GM12874 (cell line): ENCODE measurements around the gene BAG5.

Source experiments
- TF ChIP-seq, protein P1 (sequence below): IDR thresholded peaks from 2 replicates; pipeline ENCODE4 v1.5.1; 2011; ENCODE audit warnings: low read depth, mild to moderate bottlenecking, control low read depth, low read length, moderate library complexity; ENCODE audit not compliant: insufficient read depth

The BAG5 gene

GRCh38 chr14:103543140-103543539 lies 19.3 kb downstream of the BAG5 start:
- TF ChIP-seq, protein P1, sequence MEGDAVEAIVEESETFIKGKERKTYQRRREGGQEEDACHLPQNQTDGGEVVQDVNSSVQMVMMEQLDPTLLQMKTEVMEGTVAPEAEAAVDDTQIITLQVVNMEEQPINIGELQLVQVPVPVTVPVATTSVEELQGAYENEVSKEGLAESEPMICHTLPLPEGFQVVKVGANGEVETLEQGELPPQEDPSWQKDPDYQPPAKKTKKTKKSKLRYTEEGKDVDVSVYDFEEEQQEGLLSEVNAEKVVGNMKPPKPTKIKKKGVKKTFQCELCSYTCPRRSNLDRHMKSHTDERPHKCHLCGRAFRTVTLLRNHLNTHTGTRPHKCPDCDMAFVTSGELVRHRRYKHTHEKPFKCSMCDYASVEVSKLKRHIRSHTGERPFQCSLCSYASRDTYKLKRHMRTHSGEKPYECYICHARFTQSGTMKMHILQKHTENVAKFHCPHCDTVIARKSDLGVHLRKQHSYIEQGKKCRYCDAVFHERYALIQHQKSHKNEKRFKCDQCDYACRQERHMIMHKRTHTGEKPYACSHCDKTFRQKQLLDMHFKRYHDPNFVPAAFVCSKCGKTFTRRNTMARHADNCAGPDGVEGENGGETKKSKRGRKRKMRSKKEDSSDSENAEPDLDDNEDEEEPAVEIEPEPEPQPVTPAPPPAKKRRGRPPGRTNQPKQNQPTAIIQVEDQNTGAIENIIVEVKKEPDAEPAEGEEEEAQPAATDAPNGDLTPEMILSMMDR: no peak

- TF ChIP-seq, protein P1: no peak
Observed at GRCh38 chr14:103542605-103543088, 19.8 kb downstream of the BAG5 start.

GRCh38 chr14:103541709-103542604 lies 20.5 kb downstream of the BAG5 start:
- TF ChIP-seq, protein P1: no peak

DNA sequence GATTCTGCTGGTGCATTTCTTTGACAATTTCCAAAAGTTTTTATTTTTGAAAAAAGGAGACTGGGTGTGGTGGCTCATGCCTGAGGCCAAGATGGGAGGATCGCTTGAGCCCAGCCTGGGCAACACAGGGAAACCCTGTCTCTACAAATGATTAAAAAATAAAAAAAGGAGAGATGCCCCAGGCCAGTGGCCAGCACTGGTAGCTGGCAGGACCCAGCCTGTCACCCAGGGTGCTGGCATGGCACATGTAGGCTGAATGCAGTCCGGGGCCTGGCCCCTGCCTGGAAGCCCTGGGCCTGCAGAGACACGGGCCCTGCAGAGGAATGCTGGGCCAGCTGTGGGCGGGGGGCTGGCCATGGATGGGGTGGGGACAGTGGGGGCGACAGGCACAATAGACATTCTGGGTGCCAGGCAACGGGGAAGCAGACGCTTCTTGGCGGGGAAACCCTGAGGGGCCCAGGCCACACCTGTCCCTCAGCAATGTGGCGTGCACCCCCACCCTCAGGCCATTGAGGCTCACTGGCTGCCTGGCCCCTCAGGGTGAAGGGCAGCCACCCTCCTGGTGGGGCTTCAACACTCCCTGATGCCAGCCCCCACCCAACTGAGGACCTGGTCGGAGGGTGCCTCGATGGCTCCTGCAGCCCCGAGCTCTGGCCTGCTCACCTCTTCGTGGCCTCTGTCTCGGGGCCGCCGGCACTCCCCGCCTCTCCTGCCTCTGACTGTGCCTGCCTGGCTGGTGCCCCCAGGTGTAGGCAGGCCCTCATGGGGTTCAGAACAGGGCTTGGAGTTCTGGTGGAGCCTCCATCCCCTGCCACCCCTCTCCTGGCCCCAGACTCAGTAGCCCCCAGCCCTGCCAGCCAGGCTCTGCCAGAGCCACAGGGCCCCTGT lies 21.4 kb downstream of the BAG5 start:
- TF ChIP-seq, protein P1: no peak

GRCh38 chr14:103539056-103539825 lies 23.2 kb downstream of the BAG5 start:
- TF ChIP-seq, protein P1: no peak

DNA sequence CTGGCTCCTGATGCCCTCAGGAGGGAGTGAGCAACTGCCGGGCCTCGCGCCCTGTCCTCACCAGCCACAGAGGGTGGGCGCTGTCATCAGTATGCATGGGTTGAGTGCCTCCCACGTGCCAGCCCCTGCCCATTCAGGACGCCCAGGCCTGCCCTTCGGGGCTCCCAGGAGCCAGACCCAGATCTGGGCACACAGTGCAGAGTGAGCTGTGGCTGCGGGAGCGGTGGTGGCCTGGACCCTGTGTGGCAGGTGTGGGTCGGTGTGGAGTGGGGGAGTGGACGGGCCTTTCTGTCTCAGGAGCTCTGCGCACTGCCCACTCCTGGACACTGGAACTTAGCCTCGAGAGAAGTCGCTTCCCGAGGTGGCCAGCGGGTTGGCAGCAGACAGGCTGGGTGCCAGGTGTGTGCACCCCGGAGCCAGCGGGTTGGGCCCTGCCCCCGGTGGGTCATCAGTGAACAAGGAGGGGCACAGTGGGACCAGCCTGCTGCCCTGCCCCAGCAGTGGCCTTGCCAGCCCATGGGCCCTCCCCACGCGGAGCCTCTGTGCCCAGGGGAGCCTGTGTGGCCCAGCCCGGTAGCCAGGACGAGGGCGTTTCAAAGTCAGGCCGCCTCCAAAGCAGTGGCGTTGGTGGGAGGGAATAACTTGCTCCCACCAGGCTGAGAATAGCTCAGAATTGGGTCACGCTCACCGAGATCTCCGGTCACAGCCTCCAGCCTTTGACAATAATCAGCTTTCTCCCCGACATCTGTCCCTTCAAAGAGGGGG lies 24.0 kb downstream of the BAG5 start:
- TF ChIP-seq, protein P1: no peak
